Progenitor cell of endocrine pancreas (in vitro differentiated cells): ENCODE data around the gene PGR. TPM values are rescaled to one million over a fixed set of nuclear protein-coding genes. Genes with fewer than 3 reads are reported as not detected.
"Not testable (repeated sequence)": the region's sequence is repeated elsewhere in the genome, so short reads cannot be mapped to it uniquely, and the experiment has no call there.

Source experiments
- DNase-seq: peaks from one replicate; pipeline ENCODE4 v3.0.0; 2021; ENCODE audit warnings: low spot score; ENCODE audit not compliant: unreplicated experiment
- H3K27ac Mint-ChIP-seq: 2 replicates; pipeline ENCODE4 v1.8.0; 2021; ENCODE audit warnings: mild to moderate bottlenecking, moderate library complexity, mixed read lengths
- H3K27me3 Mint-ChIP-seq: 2 replicates; pipeline ENCODE4 v1.8.0; 2021; ENCODE audit warnings: mixed read lengths
- H3K36me3 Mint-ChIP-seq: 2 replicates; pipeline ENCODE4 v1.8.0; 2022; ENCODE audit warnings: mixed read lengths; ENCODE audit not compliant: insufficient read depth
- H3K4me1 Mint-ChIP-seq: 2 replicates; pipeline ENCODE4 v1.8.0; 2021; ENCODE audit warnings: low read depth, mixed read lengths
- H3K4me3 Mint-ChIP-seq: 2 replicates; pipeline ENCODE4 v1.8.0; 2021; ENCODE audit warnings: low read depth, mild to moderate bottlenecking, moderate library complexity, mixed read lengths
- H3K9me3 Mint-ChIP-seq: 2 replicates; pipeline ENCODE4 v1.8.0; 2021; ENCODE audit warnings: low read depth, mixed read lengths
- total RNA-seq: library from RNA; stranded (reverse); gene quantifications from 2 replicates; pipeline ENCODE4 v1.2.1, GENCODE V29; 2021
- TF ChIP-seq, protein P1 (sequence below): fragments of 200-600 bp; sonication (generic); IDR thresholded peaks from one replicate; pipeline ENCODE4 v1.5.0; 2021; ENCODE audit warnings: antibody characterized with exemption, mild to moderate bottlenecking; ENCODE audit not compliant: unreplicated experiment

PGR gene
- total RNA-seq, 1 donor from 2014 or later: not detected

DNA sequence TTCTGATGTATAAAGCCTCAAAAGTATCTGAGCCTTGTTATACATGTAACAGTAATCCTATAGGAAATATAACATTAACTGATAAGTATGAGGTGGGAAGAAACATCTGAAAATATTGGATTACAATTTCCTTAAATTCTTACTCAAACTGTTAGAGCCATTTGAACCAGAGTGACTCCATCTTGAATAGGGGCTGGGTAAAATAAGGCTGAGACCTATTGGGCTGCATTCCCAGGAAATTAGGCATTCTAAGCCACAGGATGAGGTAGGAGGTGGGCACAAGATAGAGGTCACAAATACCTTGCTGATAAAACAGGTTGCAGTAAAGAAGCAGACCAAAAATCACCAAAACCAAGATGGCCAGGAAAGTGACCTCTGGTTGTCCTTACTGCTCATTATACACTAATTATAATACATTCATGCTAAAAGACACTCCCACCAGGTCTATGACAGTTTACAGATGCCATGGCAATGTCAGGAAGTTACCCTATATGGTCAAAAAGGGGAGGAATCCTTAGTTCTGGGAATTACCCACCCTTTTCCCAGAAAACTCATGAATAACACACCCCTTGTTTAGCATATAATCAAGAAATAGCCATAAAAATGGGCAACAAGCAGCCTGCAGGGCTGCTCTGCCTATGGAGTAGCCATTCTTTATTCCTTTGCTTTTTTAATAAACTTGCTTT lies 114.9 kb downstream of the PGR start:
- H3K4me3 Mint-ChIP-seq: no peak overlapping the region
- H3K27ac Mint-ChIP-seq: no peak overlapping the region

GRCh38 chr11:101013702-101014101 lies 115.9 kb downstream of the PGR start:
- not testable (repeated sequence) for H3K4me3 Mint-ChIP-seq, H3K4me1 Mint-ChIP-seq, DNase-seq, H3K27me3 Mint-ChIP-seq, H3K9me3 Mint-ChIP-seq, H3K36me3 Mint-ChIP-seq, H3K27ac Mint-ChIP-seq

More for the DNA sequence above, 114.9 kb downstream of the PGR start:
- DNase-seq: no peak
- Mint-ChIP-seq H3K9me3 (no peaks in the 10 kb centered on the region), H3K36me3 (no peaks in the 10 kb centered on the region), H3K27me3 (peaks cover 4% of the 10 kb centered on the region), H3K4me1 (peaks cover 6% of the 10 kb centered on the region)
- TF ChIP-seq, protein P1, sequence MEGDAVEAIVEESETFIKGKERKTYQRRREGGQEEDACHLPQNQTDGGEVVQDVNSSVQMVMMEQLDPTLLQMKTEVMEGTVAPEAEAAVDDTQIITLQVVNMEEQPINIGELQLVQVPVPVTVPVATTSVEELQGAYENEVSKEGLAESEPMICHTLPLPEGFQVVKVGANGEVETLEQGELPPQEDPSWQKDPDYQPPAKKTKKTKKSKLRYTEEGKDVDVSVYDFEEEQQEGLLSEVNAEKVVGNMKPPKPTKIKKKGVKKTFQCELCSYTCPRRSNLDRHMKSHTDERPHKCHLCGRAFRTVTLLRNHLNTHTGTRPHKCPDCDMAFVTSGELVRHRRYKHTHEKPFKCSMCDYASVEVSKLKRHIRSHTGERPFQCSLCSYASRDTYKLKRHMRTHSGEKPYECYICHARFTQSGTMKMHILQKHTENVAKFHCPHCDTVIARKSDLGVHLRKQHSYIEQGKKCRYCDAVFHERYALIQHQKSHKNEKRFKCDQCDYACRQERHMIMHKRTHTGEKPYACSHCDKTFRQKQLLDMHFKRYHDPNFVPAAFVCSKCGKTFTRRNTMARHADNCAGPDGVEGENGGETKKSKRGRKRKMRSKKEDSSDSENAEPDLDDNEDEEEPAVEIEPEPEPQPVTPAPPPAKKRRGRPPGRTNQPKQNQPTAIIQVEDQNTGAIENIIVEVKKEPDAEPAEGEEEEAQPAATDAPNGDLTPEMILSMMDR: no peak

GRCh38 chr11:101011881-101012280 lies 117.7 kb downstream of the PGR start:
- H3K27ac Mint-ChIP-seq: no peak overlapping the region
- peaks cover 4% of the 10 kb centered on the region for H3K27me3 Mint-ChIP-seq
- TF ChIP-seq, protein P1: no peak
- H3K4me3 Mint-ChIP-seq: no peak overlapping the region
- peaks cover 4% of the 10 kb centered on the region for H3K4me1 Mint-ChIP-seq
- H3K36me3 Mint-ChIP-seq: no peaks in the 10 kb centered on the region
- no peaks in the 10 kb centered on the region for H3K9me3 Mint-ChIP-seq
- no peak for DNase-seq

- Mint-ChIP-seq H3K27ac (no peak overlapping the region), H3K4me3 (no peak overlapping the region), H3K4me1 (no peaks in the 10 kb centered on the region), H3K27me3 (peaks cover 4% of the 10 kb centered on the region), H3K9me3 (no peaks in the 10 kb centered on the region), H3K36me3 (no peaks in the 10 kb centered on the region)
- DNase-seq: no peak
- TF ChIP-seq, protein P1: no peak
These were observed 118.7 kb downstream of the PGR start for GRCh38 chr11:101010899-101011298.

DNA sequence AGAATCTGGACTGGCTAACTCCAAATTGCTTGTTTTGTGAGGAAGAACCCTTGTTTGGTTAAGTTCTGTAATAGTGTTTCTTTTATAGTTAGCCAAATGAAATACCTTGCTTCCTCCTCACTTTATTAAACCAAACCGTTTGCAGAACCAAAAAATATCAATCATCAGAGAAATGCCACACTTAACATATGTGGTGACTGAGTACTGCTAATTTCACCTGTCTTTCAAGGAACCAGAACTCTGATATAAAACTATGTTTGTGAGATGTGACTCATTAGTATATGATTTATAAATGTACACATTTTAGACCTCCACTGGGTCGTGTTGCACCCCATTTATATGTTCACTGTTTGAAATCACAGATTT lies 119.9 kb downstream of the PGR start:
- Mint-ChIP-seq H3K4me3 (no peak overlapping the region), H3K9me3 (no peaks in the 10 kb centered on the region), H3K27me3 (no peaks in the 10 kb centered on the region)

More for the DNA sequence above, 119.9 kb downstream of the PGR start:
- TF ChIP-seq, protein P1: no peak
- Mint-ChIP-seq H3K36me3 (no peaks in the 10 kb centered on the region), H3K4me1 (no peaks in the 10 kb centered on the region), H3K27ac (no peak overlapping the region)
- no peak for DNase-seq
